HL-60 (cell line): ENCODE data around the gene IRF2.

Experiments used
- CTCF ChIP-seq: IDR thresholded peaks from one replicate; pipeline ENCODE4 v1.5.1; 2011; ENCODE audit warnings: low read length, control low read depth, inconsistent platforms; ENCODE audit not compliant: insufficient read depth
- POLR2AphosphoS5 ChIP-seq: IDR thresholded peaks from 2 replicates; pipeline ENCODE4 v1.6.1; 2012; ENCODE audit warnings: low read depth
- SPI1 ChIP-seq: IDR thresholded peaks from 2 replicates; pipeline ENCODE4 v1.6.1; 2012; ENCODE audit warnings: low read depth, mild to moderate bottlenecking, borderline replicate concordance
- TF ChIP-seq, protein P1 (sequence below): IDR thresholded peaks from 2 replicates; pipeline ENCODE4 v1.6.1; 2012; ENCODE audit warnings: low read depth; ENCODE audit not compliant: insufficient replicate concordance

- TF ChIP-seq POLR2AphosphoS5 (no peak), CTCF (no peak), SPI1 (peak; percentile 73)
- TF ChIP-seq, protein P1, sequence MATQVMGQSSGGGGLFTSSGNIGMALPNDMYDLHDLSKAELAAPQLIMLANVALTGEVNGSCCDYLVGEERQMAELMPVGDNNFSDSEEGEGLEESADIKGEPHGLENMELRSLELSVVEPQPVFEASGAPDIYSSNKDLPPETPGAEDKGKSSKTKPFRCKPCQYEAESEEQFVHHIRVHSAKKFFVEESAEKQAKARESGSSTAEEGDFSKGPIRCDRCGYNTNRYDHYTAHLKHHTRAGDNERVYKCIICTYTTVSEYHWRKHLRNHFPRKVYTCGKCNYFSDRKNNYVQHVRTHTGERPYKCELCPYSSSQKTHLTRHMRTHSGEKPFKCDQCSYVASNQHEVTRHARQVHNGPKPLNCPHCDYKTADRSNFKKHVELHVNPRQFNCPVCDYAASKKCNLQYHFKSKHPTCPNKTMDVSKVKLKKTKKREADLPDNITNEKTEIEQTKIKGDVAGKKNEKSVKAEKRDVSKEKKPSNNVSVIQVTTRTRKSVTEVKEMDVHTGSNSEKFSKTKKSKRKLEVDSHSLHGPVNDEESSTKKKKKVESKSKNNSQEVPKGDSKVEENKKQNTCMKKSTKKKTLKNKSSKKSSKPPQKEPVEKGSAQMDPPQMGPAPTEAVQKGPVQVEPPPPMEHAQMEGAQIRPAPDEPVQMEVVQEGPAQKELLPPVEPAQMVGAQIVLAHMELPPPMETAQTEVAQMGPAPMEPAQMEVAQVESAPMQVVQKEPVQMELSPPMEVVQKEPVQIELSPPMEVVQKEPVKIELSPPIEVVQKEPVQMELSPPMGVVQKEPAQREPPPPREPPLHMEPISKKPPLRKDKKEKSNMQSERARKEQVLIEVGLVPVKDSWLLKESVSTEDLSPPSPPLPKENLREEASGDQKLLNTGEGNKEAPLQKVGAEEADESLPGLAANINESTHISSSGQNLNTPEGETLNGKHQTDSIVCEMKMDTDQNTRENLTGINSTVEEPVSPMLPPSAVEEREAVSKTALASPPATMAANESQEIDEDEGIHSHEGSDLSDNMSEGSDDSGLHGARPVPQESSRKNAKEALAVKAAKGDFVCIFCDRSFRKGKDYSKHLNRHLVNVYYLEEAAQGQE = no peak
Measured at GRCh38 chr4:184392748-184393559, 81.4 kb downstream of the IRF2 start.
